Right forelimb (tissue), 1 donor: ENCODE measurements around the gene LHX2.

Experiments used
- DNase-seq: peaks from one replicate; pipeline ENCODE4 v3.0.0-alpha.2; 2018

Gene LHX2

GRCh38 chr9:124035001-124035650 lies 23.6 kb downstream of the LHX2 start:
- DNase-seq, result no peak

- no peak for DNase-seq
Observed at GRCh38 chr9:124036578-124036977, 25.0 kb downstream of the LHX2 start.

GRCh38 chr9:124037790-124038189 lies 26.2 kb downstream of the LHX2 start:
- DNase-seq, result no peak

- no peak for DNase-seq
Observed at GRCh38 chr9:124038239-124038638, 26.7 kb downstream of the LHX2 start.

- DNase-seq, result no peak
Observed at GRCh38 chr9:124038790-124039633, 27.4 kb downstream of the LHX2 start.

- no peak for DNase-seq
Observed at GRCh38 chr9:124040186-124040931, 28.8 kb downstream of the LHX2 start.

GRCh38 chr9:124040935-124041816 lies 29.6 kb downstream of the LHX2 start:
- peak; percentile 78 for DNase-seq

- no peak for DNase-seq
Observed at GRCh38 chr9:124041817-124042116, 30.2 kb downstream of the LHX2 start.

GRCh38 chr9:124042201-124042721 lies 30.7 kb downstream of the LHX2 start:
- DNase-seq, result no peak

GRCh38 chr9:124044448-124044847 lies 32.9 kb downstream of the LHX2 start:
- DNase-seq, result no peak

- no peak for DNase-seq
Observed at GRCh38 chr9:124045076-124045829, 33.7 kb downstream of the LHX2 start.

GRCh38 chr9:124045830-124046177 lies 34.2 kb downstream of the LHX2 start:
- DNase-seq, result no peak

GRCh38 chr9:124046189-124046588 lies 34.6 kb downstream of the LHX2 start:
- DNase-seq, result no peak

GRCh38 chr9:124047251-124047672 lies 35.7 kb downstream of the LHX2 start:
- no peak for DNase-seq

- no peak for DNase-seq
Observed at GRCh38 chr9:124050955-124051354, 39.4 kb downstream of the LHX2 start.

GRCh38 chr9:124052401-124052800 lies 40.8 kb downstream of the LHX2 start:
- no peak for DNase-seq

- no peak for DNase-seq
Observed at GRCh38 chr9:124054582-124055227, 43.1 kb downstream of the LHX2 start.

GRCh38 chr9:124060844-124061605 lies 49.5 kb downstream of the LHX2 start:
- no peak for DNase-seq

GRCh38 chr9:124062172-124062571 lies 50.6 kb downstream of the LHX2 start:
- DNase-seq, result no peak

GRCh38 chr9:124066783-124067577 lies 55.4 kb downstream of the LHX2 start:
- no peak for DNase-seq
